Anterior cingulate cortex (tissue), 58 donors: ENCODE measurements around the gene IL17C.
A peak's percentile ranks its signal among the peaks of the same experiment; 100 is the strongest.

Experiments
- DNase-seq, 58 donors: peaks; one replicate each; lab custom pipeline; 2025; lab: John Stamatoyannopoulos, UW

Gene IL17C

GRCh38 chr16:88640498-88641247 lies 2.3 kb downstream of the IL17C start:
- no peak for DNase-seq

DNA sequence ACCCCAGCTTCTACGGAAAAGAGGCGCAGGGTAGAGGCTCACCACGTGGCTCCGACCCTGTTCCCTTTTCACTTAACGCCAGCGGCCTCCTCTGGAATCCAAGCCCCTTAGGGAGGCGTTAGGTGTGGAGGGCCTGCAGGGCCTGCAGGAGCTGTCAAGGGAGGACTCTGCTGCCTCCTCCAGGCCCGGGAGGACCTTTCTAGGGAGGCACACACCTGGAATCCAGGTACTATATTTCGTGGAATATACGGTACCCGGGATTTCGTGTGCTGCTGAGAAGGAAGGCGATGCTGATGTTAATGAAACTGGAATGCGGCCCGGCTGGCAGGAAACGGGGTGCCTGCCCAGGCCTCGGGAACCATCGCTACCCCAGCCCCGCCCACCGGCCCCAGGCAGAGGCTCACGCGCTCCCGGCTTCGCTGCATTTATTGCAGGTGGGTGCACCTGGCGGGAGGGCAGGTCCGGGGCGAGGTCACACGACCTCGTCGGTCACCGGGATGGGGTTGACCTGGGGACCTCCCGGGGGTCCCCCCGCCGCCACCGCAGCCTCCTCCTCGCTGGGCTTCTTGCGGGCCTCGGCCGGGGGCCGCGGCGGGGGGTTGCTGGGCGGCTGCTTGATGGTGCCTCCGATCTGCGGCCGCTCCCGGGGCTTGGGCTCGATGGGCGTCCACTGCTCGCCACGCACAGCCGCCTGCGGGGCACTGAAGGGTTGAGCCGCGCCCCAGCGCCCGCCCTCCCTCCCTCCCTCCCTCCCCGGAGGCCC lies 4.7 kb downstream of the IL17C start:
- DNase-seq = no peak

- no peak for DNase-seq
Observed at GRCh38 chr16:88643644-88643932, 5.2 kb downstream of the IL17C start.

DNA sequence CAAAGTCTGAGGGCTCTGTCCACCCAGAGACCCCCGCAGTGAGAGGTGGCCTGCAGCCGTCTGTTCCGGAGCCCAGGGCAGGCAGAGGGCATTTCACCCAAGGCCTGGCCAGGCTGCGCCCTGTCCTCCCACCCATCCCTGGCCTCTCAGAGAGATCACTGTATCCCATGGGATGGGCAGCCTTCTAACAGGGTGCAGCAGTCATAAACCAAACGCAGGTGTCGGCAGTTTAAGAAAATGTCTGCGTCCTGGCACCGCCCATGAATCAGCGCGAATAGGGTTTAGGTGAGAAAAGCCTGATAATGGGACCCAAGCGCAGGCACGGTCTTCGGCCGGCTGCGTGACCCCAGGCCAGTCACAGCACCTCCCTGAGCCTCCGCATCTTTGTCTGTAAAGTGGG lies 7.1 kb downstream of the IL17C start:
- DNase-seq = no peak

DNA sequence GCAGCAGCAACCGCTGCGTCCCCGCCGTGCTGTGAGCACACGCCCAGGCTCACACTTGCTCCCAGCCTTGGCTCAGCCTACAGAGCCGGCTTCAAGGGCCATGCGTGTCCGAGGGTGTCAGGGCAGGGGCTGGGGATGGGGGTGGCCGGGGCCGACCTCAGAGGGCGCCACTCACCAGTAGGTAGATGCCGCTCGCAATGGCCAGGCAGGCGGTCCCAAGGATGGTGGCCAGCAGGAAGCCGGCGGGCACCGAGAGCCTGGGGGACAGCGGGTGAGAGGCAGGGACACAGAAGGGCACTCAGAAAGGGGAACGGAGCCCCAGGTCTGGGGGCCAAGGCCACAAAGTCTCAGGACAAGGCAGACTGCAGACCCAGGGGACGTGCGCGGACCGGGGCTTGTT lies 7.6 kb downstream of the IL17C start:
- DNase-seq = no peak

GRCh38 chr16:88646345-88647034 lies 8.1 kb downstream of the IL17C start:
- DNase-seq = no peak

GRCh38 chr16:88647178-88648070 lies 9.1 kb downstream of the IL17C start:
- DNase-seq = no peak

DNA sequence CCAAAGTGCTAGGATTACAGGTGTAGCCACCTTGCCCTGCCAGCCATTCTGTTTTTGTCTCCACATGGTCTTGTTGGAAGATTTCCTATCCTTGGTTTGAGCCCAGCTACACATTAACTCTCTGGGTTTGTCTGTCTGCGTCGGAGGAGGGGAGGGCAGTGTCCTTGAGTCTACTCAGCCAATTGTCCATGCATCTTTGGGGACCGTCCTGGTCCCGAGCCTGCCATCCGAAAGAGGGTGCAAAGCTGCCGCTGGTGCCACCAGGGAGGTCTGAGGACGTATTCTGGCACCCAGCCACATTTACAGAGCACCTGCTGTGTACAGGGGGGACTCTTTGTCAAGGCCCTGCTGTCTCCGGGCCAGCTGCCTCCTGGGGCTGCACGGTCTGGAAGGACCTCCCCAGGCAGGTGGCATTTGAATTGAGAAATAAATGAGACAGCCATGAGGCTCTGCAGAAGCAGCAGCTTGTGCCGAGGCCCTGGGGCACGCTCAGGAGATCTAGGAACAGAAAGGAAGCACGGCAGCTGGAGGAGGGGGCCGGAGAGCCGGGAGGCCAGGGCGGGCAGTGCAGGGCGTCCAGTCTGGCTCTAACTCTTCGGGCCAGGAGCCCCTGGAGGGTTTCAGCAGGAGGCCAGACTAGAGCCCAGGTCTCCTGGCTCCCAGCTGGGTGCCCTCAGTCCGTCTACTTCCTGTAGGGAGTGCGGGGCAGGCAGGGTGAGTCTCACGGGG lies 11.0 kb downstream of the IL17C start:
- DNase-seq = no peak

- peak in 3 of 58 donors; percentile 2 to 19 (median 17) for DNase-seq
Observed at GRCh38 chr16:88649924-88650748, 11.8 kb downstream of the IL17C start.

GRCh38 chr16:88650749-88651275 lies 12.4 kb downstream of the IL17C start, which contains the start of gene CYBA:
CYBA (minus strand) TSS chr16:88651053; CDS start chr16:88651013, 40 bp downstream.
- peak in 23 of 58 donors; percentile 5 to 56 (median 21) for DNase-seq

DNA sequence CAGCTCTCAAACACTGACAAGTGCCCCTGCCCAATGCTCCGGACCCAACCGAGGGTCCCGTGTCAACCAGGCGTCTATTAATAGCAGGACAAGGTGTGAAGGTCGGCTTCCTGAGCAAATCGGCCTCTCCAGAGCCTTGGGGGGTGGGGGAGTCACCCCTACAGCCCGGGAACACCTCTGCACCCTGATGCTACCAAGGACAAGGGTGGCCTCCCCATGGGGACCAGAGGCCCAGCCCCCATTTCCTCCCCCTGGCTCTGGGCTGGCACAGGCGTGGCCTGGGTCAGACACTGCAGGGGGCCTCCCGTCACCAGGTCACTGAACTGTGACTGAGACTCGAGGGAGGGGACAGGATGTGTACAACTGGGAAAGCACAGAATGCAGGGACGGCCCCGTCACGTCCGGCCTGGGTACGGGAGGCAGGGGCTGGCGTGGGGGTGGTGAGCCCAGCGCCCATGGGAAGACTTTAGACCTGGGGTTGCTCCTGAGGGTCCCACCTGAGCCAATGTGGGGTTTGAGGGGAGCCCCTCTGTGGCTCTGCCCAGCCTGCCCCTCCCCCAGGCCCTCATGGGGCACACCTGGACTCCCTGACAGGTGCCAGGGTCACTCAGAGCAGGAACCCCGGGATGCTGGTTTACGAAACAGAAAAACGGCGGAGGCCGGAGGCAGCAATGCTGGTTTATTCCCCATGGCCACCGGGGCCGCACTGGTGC lies 13.1 kb downstream of the IL17C start:
- no peak for DNase-seq

DNA sequence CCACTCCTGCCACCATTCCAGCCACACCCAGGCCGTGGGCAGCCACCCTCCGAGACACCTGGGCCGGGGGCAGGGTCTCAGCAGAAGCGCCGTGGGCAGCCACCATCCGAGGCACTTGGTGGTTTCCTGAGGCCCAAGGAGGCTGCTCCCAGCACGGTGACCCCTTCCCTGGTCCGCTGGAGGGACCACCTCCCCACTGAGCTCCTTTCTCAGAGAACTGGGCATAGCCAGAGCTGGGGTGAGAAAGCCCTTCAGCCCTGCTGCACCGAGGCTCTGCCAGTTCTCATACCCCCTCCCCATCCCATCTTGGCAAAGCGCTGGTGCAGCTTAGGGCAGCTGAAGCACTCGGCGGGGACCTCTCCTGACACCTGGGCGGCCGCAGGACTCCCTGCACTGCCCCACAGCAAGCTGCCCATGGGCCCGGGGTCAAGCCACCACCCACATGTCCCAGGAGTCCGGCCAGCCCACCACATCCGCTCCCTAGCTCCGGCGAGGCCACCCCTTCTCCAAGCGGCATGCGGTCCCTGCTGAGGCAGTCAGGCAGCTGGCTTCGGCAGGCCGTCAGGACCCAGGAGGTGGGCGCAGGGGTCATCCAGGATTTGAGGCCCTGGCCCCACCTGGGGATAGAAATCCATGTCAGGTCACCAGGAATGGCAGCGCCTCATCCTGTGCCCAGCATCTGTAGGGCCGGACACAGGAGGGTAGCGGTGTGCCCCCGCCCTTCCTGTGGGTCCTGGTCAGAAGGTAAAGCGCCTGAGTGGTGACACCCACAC lies 13.8 kb downstream of the IL17C start:
- DNase-seq = no peak

DNA sequence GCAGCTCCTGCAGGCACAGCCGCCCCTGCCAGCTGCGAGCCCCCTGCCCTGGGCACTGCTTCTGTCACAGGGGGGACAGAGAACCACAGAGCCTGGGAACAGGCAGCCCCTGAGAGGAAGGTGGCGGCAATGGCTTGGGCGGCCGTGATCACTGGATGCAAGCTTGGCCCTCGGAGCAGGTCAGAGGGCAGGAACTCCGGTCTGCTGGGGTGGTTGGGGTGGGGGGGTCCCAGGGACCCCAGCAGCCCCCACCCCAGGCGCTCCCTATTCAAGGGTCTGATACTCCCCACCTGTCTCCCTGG lies 14.3 kb downstream of the IL17C start:
- DNase-seq = no peak

DNA sequence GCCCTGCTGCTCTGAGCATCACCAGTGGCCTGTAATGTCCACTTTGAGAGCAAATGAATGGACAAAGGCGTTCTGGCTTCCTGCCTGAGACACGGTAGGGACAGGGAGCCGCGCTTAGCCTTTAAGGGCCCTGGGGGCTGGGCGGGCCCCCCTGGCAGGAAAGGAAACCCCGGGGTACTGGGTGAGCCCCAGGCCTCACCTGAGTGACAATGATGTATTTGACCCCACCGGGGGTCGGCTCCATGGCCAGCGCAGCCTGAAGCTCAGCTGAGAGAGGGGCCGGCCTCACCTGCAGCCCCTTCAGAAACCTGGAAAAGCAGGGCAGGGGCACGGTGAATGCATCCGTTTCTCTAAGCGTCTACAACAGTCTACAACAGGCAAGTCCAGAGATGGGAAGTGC lies 14.7 kb downstream of the IL17C start:
- no peak for DNase-seq

DNA sequence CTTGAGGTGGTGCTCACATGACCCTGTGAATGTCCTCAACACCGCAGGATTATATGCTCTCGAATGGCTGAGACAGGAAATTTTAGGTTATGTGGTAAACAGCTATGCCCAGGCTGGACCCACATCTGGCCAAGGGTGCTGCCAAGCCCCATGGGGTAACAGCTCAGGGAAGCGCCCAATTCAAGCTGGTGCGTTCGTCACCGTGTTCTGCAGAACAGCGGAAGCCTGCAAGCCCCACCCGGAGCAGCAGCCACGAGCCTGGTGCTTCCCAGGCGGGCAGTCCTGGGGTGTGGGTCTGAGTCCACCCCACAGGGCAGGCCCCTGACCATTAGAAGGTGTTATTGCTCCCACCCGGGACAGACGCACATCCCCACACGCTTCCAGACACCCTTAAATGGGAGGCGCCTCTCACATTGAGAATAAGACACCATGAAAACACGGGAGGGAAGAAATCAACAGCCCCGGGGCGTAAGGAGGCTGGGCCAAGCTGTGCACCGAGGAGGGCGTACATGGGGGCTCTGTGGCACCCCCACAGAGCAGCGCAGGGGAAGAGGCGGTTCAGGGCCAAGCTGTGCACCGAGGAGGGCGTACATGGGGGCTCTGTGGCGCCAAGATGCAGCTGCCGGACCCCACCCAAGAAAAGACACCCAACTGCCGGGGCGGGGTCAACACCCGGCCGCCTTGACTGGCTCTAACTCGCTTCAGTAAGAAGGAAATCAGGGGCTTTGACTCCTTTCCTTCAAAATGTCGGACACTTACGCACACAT lies 15.4 kb downstream of the IL17C start:
- no peak for DNase-seq

DNA sequence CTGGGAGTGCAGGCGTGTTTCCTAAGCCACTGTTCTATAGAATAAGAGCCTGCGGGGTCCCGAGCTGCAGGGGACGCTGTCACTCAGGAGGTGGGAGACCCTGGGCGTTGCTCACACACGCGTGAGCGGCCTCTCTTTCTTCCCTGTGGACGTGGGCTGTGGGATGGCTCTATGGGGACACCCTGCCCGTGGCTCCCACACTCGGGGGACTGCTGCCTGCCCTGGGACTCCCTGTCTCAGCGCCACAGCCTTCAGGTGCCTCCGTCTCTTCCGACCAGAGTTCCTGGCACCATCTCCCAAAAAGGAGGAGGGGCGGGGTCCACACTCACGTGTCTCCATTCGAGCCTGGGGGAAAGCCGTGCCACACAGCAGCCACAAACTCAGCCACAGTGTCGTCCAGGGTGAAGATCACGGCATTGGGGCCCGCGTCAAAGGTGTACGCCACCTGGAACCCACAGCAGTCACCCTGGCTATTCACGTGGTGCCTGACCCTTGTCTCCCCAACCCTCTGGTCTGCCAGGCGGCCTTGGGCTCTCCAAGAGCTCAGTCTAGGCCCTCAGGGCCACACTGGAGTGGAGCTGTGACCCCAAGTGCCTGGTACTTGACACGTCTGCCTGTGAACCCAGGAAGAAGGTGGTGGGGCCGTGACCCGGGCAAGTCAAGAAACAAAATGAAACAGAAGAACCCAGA lies 16.1 kb downstream of the IL17C start:
- DNase-seq = no peak
